GM19025 (cell line): ENCODE measurements around the gene SMIM5.
"Not testable (repeated sequence)": the region's sequence is repeated elsewhere in the genome, so short reads cannot be mapped to it uniquely, and the experiment has no call there.

Experiments
- ATAC-seq: cut with Tn5 transposase; IDR thresholded peaks from one replicate; pipeline ENCODE4 v1.9.1; 2021; ENCODE audit warnings: mild to moderate bottlenecking, low read depth, moderate library complexity; ENCODE audit not compliant: unreplicated experiment

The SMIM5 gene

GRCh38 chr17:75632863-75633485 is at the start of gene SMIM5:
Gene SMIM5, plus strand, starts transcription at chr17:75633434. Its CDS starts 6,768 bp downstream, at chr17:75640202.
- ATAC-seq = no peak

- ATAC-seq = no peak
Measured at GRCh38 chr17:75584849-75585175, 48.4 kb upstream of the SMIM5 start.

- no peak for ATAC-seq
Measured at GRCh38 chr17:75587675-75588595, 45.3 kb upstream of the SMIM5 start, which contains the start of gene MYO15B. Gene MYO15B, plus strand, starts transcription at chr17:75587800. Its CDS starts 258 bp downstream, at chr17:75588058.

GRCh38 chr17:75588596-75589011 is 44.6 kb upstream of the SMIM5 start:
- peak; percentile 31 for ATAC-seq

GRCh38 chr17:75589012-75589918 is 44.0 kb upstream of the SMIM5 start:
- peak; percentile 85 for ATAC-seq

GRCh38 chr17:75589919-75590303 is 43.3 kb upstream of the SMIM5 start:
- ATAC-seq = no peak

- ATAC-seq = no peak
Measured at GRCh38 chr17:75590314-75590761, 42.9 kb upstream of the SMIM5 start.

GRCh38 chr17:75590849-75591721 is 42.1 kb upstream of the SMIM5 start:
- no peak for ATAC-seq

GRCh38 chr17:75591722-75592302 is 41.4 kb upstream of the SMIM5 start:
- no peak for ATAC-seq

GRCh38 chr17:75592348-75593020 is 40.8 kb upstream of the SMIM5 start:
- ATAC-seq = no peak

- ATAC-seq = not testable (repeated sequence)
Measured at GRCh38 chr17:75593430-75593829, 39.8 kb upstream of the SMIM5 start.

GRCh38 chr17:75594499-75595283 is 38.5 kb upstream of the SMIM5 start:
- ATAC-seq = no peak

GRCh38 chr17:75595284-75595919 is 37.8 kb upstream of the SMIM5 start:
- ATAC-seq = no peak

GRCh38 chr17:75595920-75596313 is 37.3 kb upstream of the SMIM5 start:
- ATAC-seq = no peak

- no peak for ATAC-seq
Measured at GRCh38 chr17:75596320-75597087, 36.7 kb upstream of the SMIM5 start.

- ATAC-seq = no peak
Measured at GRCh38 chr17:75601057-75601987, 31.9 kb upstream of the SMIM5 start.
